Heart left ventricle (tissue), 16 donors: ENCODE measurements around the gene GSDME. TPM values are rescaled to one million over a fixed set of nuclear protein-coding genes. Genes with fewer than 3 reads are reported as not detected.

Experiments used
- ATAC-seq, 4 donors: fragments of 200-7000 bp; cut with Tn5 transposase; one replicate each; pipeline ENCODE4 v1.9.1; 2020 to 2022; ENCODE audit warnings: moderate library complexity in 4 of 4, mild to moderate bottlenecking in 3 of 4, moderate number of reproducible peaks in 1 of 4
- DNase-seq, 5 donors: peaks; one replicate each; pipeline ENCODE4 v3.0.0-alpha.2; 2020
- H3K27ac ChIP-seq, 12 donors: fragments of 200-600 bp; sonication (generic) in 4 of 12; one replicate each; pipeline versions ENCODE4 v1.5.0 to v1.8.0; 2016 to 2022; ENCODE audit warnings: mild to moderate bottlenecking in 2 of 12
- H3K27me3 ChIP-seq, 9 donors: fragments of 200-600 bp; sonication (generic) in 2 of 9; one replicate each; pipeline versions ENCODE4 v1.5.1 to v1.8.0; 2016 to 2022; ENCODE audit warnings: mild to moderate bottlenecking in 3 of 9
- H3K36me3 ChIP-seq, 9 donors: fragments of 200-600 bp; sonication (generic) in 2 of 9; one replicate each; pipeline versions ENCODE4 v1.5.0 to v1.8.0; 2018 to 2022; ENCODE audit warnings: mild to moderate bottlenecking in 2 of 9
- H3K4me1 ChIP-seq, 12 donors: fragments of 200-600 bp; sonication (generic) in 4 of 12; one replicate each; pipeline versions ENCODE4 v1.5.0 to v1.8.0; 2016 to 2022; ENCODE audit warnings: mild to moderate bottlenecking in 3 of 12
- H3K4me3 ChIP-seq, 12 donors: fragments of 200-600 bp; sonication (generic) in 4 of 12; one replicate each; pipeline versions ENCODE4 v1.5.0 to v1.8.0; 2017 to 2022; ENCODE audit warnings: mild to moderate bottlenecking in 9 of 12, moderate library complexity in 4 of 12
- H3K9me3 ChIP-seq, 12 donors: fragments of 200-600 bp; sonication (generic) in 4 of 12; one replicate each; pipeline versions ENCODE4 v1.5.0 to v1.8.0; 2016 to 2022; ENCODE audit warnings: mild to moderate bottlenecking in 1 of 12
- POLR2A ChIP-seq, 2 donors: fragments of 450-650 bp; IDR thresholded peaks; one replicate each; pipeline ENCODE4 v1.6.1; 2017; ENCODE audit warnings: antibody characterized with exemption in 2 of 2, mild to moderate bottlenecking in 2 of 2, moderate library complexity in 2 of 2
- WGBS, 4 donors: extraction: QIAGEN DNeasy Blood & Tissue Kit in 2 of 4; methylation state at CpG; one replicate each; pipeline versions ENCODE4 v1.1.5 to v1.1.7; 2013 to 2018; 5-methylcytosine and 5-hydroxymethylcytosine counted together
- intact Hi-C, 10 donors: fragments of 100-400 bp; cut with DNase I; formaldehyde crosslinking; loops; one replicate each; pipeline versions ENCODE4 v1.11.1 to v1.14.2; 2022
- polyA plus RNA-seq, 2 donors: library from polyadenylated mRNA; stranded (reverse); fragments of 200-250 nt; gene quantifications; one replicate each; pipeline ENCODE4 v1.2.3, GENCODE V29; 2013
- total RNA-seq, 9 donors: library from RNA; depleted of rRNA in 2 of 9; stranded (reverse); fragments of >200 nt in 2 of 9; fragmentation: NEBNext Ultra II Directional in 3 of 9; extraction: Animal tissue kit (Norgen Biotek cat#: 25700) in 3 of 9; gene quantifications; one replicate each; pipeline versions ENCODE4 v1.1.0 to v1.2.4, GENCODE V29; 2016 to 2023
- TF ChIP-seq, protein P1 (sequence below), 12 donors: fragments of 200-600 bp; sonication (generic) in 4 of 12; IDR thresholded peaks; one replicate each; pipeline versions ENCODE4 v1.5.0 to v1.8.0; 2018 to 2022; ENCODE audit warnings: antibody characterized with exemption in 12 of 12, mild to moderate bottlenecking in 5 of 12
- donor health status: ischemic (EF 13 %, LVEDD 7.1; RV severe dilation, severe dysfunction).
- donor health status: healthy with polysubstance abuse.
- donor health status: DM: no; HTN: yes; CAD: no.
- donor health status: DM: no; HTN: no; CAD: no.
- donor health status: ischemic (EF 25% LVEDD 6.9; RV normal size, moderate dysfunction).
- donor health status: ischemic (EF 25% LVEDD 5.7; RV mildly dilated, moderate dysfunction).
- donor health status: healthy.
- donor health status: DM: yes; HTN: yes; CAD: no.
- donor health status: ischemic (EF 35%, LVEDD 5.7; RV mildly dilated, moderate dysfunction).
- donor health status: nonischemic (EF 11% LVEDD 7.7; RV severe dilation, severe dysfunction).
- donor health status: DM: yes; HTN: yes; CAD: no.
- donor health status: PGD.
- donor health status: ischemic (EF 29% LVEDD 5.4; RV normal size, mild dysfunction).
- donor health status: nonischemic (EF 23%, LVEDD 6.1; RV moderate dilation, normal function).

GSDME gene
- total and polyA plus RNA-seq, 11 donors, result 2.6 to 17.4 (median 4.9) TPM

GRCh38 chr7:24731313-24731712, 26.0 kb downstream of the GSDME start:
- TF ChIP-seq POLR2A (IDR thresholded peaks at IDR 0.05), result no peak
- TF ChIP-seq, protein P1, sequence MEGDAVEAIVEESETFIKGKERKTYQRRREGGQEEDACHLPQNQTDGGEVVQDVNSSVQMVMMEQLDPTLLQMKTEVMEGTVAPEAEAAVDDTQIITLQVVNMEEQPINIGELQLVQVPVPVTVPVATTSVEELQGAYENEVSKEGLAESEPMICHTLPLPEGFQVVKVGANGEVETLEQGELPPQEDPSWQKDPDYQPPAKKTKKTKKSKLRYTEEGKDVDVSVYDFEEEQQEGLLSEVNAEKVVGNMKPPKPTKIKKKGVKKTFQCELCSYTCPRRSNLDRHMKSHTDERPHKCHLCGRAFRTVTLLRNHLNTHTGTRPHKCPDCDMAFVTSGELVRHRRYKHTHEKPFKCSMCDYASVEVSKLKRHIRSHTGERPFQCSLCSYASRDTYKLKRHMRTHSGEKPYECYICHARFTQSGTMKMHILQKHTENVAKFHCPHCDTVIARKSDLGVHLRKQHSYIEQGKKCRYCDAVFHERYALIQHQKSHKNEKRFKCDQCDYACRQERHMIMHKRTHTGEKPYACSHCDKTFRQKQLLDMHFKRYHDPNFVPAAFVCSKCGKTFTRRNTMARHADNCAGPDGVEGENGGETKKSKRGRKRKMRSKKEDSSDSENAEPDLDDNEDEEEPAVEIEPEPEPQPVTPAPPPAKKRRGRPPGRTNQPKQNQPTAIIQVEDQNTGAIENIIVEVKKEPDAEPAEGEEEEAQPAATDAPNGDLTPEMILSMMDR (IDR thresholded peaks at IDR 0.05), result no peak
- H3K27ac ChIP-seq, result no peak overlapping the region
- WGBS, 4 donors, result 87 to 89% (median 88%) methylated on average over 13 of the region's 13 CpGs
- H3K27me3 ChIP-seq, result no peaks in the 10 kb centered on the region
- H3K4me3 ChIP-seq, result no peak overlapping the region
- intact Hi-C loops, result no loop called here
- no peaks in the 10 kb centered on the region for H3K9me3 ChIP-seq
- DNase-seq (no peak), ATAC-seq (no peak)
- no peaks in the 10 kb centered on the region for H3K36me3 ChIP-seq
- H3K4me1 ChIP-seq, result peaks cover 0 to 28% (median 11%) of the 10 kb centered on the region in 12 donors

DNA sequence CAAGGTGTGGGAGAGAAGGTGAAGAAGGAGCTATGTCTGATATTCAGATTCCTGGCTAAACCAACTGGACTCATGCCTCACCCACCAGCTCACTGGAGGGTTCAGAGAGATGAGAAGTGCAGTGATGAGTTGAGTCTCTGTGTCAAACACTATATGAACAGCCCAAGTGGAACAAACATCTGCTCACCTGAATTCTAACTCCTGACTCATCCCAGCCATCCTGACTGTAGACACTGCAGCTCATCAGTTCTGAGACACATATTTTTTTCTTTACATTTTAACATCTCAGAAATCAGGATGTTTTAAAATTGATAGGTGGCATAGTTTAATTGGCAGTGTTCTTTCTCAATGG, 27.3 kb downstream of the GSDME start:
- no peak for TF ChIP-seq POLR2A (IDR thresholded peaks at IDR 0.05)
- TF ChIP-seq, protein P1 (IDR thresholded peaks at IDR 0.05), result no peak
- intact Hi-C loops, result no loop called here
- peaks cover 0 to 28% (median 11%) of the 10 kb centered on the region in 12 donors for H3K4me1 ChIP-seq
- no peak overlapping the region for H3K27ac ChIP-seq
- H3K4me3 ChIP-seq, result no peak overlapping the region
- no peak for DNase-seq
- no peaks in the 10 kb centered on the region for H3K36me3 ChIP-seq
- H3K9me3 ChIP-seq, result no peaks in the 10 kb centered on the region
- H3K27me3 ChIP-seq, result no peaks in the 10 kb centered on the region
- no peak for ATAC-seq

- peaks cover 0 to 28% (median 11%) of the 10 kb centered on the region in 12 donors for H3K4me1 ChIP-seq
- no peaks in the 10 kb centered on the region for H3K9me3 ChIP-seq
- ATAC-seq (peak in 3 of 4 donors; percentile 22 to 67 (median 36)), DNase-seq (peak in 2 of 5 donors; percentile 39 to 49)
- no peak overlapping the region for H3K4me3 ChIP-seq
- H3K27ac ChIP-seq, result no peak overlapping the region
- WGBS, 4 donors, result 61 to 76% (median 69%) methylated on average over 10 of the region's 10 CpGs
- no peak for TF ChIP-seq POLR2A (IDR thresholded peaks at IDR 0.05)
- TF ChIP-seq, protein P1 (IDR thresholded peaks at IDR 0.05), result no peak
- intact Hi-C loops, result no loop called here
- H3K27me3 ChIP-seq, result no peaks in the 10 kb centered on the region
- no peaks in the 10 kb centered on the region for H3K36me3 ChIP-seq
Observed at GRCh38 chr7:24729365-24730017, 27.8 kb downstream of the GSDME start.

- no peaks in the 10 kb centered on the region for H3K9me3 ChIP-seq
- WGBS, 4 donors, result 56 to 72% (median 62%) methylated on average over 13 to 16 of the region's 16 CpGs
- DNase-seq (peak in 1 of 5 donors; percentile 45), ATAC-seq (peak; percentile 14 to 72 (median 47))
- peaks cover 0 to 23% (median 10%) of the 10 kb centered on the region in 12 donors for H3K4me1 ChIP-seq
- intact Hi-C loops, result no loop called here
- H3K36me3 ChIP-seq, result no peaks in the 10 kb centered on the region
- no peak overlapping the region for H3K4me3 ChIP-seq
- H3K27ac ChIP-seq, result peak overlapping the region in 1 of 12 donors; percentile 26
- H3K27me3 ChIP-seq, result no peaks in the 10 kb centered on the region
- no peak for TF ChIP-seq POLR2A (IDR thresholded peaks at IDR 0.05)
- TF ChIP-seq, protein P1 (IDR thresholded peaks at IDR 0.05), result no peak
Observed at GRCh38 chr7:24728503-24729364, 28.5 kb downstream of the GSDME start.
